ENCODE results near the gene CLK1.

DNA sequence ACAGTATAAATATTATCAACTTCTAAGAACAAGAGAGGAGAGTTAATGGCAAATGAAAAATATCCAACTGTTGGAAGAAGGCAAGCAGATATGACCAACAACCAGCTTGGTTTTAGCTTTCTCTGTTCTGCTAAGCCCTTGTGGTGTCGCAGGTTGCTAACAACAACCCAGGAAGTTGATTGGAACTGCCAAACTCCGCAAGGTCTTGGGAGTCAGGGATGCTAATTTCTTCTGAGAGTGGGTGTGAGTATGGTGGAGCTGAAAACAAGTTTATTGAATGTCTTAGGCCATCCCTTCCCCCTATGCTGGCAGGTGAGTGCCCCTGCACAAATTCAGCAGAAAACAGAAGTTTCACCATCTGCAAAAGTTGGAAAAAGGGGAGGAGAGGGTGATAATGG is 35.2 kb downstream of the CLK1 start:
- TF ChIP-seq, protein P1, sequence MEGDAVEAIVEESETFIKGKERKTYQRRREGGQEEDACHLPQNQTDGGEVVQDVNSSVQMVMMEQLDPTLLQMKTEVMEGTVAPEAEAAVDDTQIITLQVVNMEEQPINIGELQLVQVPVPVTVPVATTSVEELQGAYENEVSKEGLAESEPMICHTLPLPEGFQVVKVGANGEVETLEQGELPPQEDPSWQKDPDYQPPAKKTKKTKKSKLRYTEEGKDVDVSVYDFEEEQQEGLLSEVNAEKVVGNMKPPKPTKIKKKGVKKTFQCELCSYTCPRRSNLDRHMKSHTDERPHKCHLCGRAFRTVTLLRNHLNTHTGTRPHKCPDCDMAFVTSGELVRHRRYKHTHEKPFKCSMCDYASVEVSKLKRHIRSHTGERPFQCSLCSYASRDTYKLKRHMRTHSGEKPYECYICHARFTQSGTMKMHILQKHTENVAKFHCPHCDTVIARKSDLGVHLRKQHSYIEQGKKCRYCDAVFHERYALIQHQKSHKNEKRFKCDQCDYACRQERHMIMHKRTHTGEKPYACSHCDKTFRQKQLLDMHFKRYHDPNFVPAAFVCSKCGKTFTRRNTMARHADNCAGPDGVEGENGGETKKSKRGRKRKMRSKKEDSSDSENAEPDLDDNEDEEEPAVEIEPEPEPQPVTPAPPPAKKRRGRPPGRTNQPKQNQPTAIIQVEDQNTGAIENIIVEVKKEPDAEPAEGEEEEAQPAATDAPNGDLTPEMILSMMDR (conservative IDR thresholded peaks at IDR 0.05; ENCODE audit: low read length): no peak
- no peak for TF ChIP-seq EZH2phosphoT487 (IDR thresholded peaks at IDR 0.05; ENCODE audit: borderline replicate concordance)

Measured in Loucy (cell line).